Erythroblast (primary cell): Measurements from ENCODE around the gene DNAH10.
A peak's percentile ranks its signal among the peaks of the same experiment; 100 is the strongest.
"Not testable (repeated sequence)": the region's sequence is repeated elsewhere in the genome, so short reads cannot be mapped to it uniquely, and the experiment has no call there.

Experiments used
- DNase-seq, 2 experiments: peaks; one replicate each; lab custom pipeline; 2025; lab: John Stamatoyannopoulos, UW
- GATA1 ChIP-seq: IDR thresholded peaks from 2 replicates; pipeline ENCODE4 v1.6.1; 2011; ENCODE audit warnings: low read depth, mild to moderate bottlenecking, control low read depth, low read length, moderate library complexity
- POLR2A ChIP-seq: IDR thresholded peaks from 2 replicates; pipeline ENCODE4 v1.6.1; 2011; ENCODE audit warnings: mild to moderate bottlenecking, low read length

DNAH10 gene

GRCh38 chr12:123942911-123943648 is 181.0 kb downstream of the DNAH10 start:
- TF ChIP-seq POLR2A: no peak
- no peak for TF ChIP-seq GATA1
- peak in 1 of 2 experiments; percentile 25 for DNase-seq

- TF ChIP-seq GATA1 (no peak), POLR2A (no peak)
These were observed 181.7 kb downstream of the DNAH10 start for GRCh38 chr12:123943816-123944215.

GRCh38 chr12:123944696-123945095 is 182.6 kb downstream of the DNAH10 start:
- DNase-seq: no peak
- no peak for TF ChIP-seq GATA1
- no peak for TF ChIP-seq POLR2A

More at GRCh38 chr12:123943816-123944215, 181.7 kb downstream of the DNAH10 start:
- no peak for DNase-seq

GRCh38 chr12:123945287-123946151 is 183.4 kb downstream of the DNAH10 start:
- DNase-seq: no peak

GRCh38 chr12:123946152-123946515 is 184.0 kb downstream of the DNAH10 start:
- no peak for DNase-seq
- TF ChIP-seq GATA1: no peak
- no peak for TF ChIP-seq POLR2A

More at GRCh38 chr12:123945287-123946151, 183.4 kb downstream of the DNAH10 start:
- TF ChIP-seq POLR2A (no peak), GATA1 (no peak)

- DNase-seq: not testable (repeated sequence)
These were observed 184.7 kb downstream of the DNAH10 start for GRCh38 chr12:123946516-123947505.

GRCh38 chr12:123947531-123947930 is 185.4 kb downstream of the DNAH10 start:
- not testable (repeated sequence) for DNase-seq

GRCh38 chr12:123948401-123948795 is 186.3 kb downstream of the DNAH10 start:
- no peak for DNase-seq
- TF ChIP-seq POLR2A: no peak
- no peak for TF ChIP-seq GATA1

GRCh38 chr12:123948796-123949769 is 187.0 kb downstream of the DNAH10 start:
- TF ChIP-seq GATA1 (no peak), POLR2A (no peak)
- peak; percentile 25 to 52 for DNase-seq

GRCh38 chr12:123949770-123950165 is 187.7 kb downstream of the DNAH10 start:
- TF ChIP-seq POLR2A (no peak), GATA1 (no peak)
- DNase-seq: peak in 1 of 2 experiments; percentile 6

- no peak for TF ChIP-seq GATA1
- TF ChIP-seq POLR2A: no peak
- DNase-seq: no peak
These were observed 188.6 kb downstream of the DNAH10 start for GRCh38 chr12:123950476-123951349.
